H9 (cell line): ENCODE results near the gene BMERB1. TPM values are rescaled to one million over a fixed set of nuclear protein-coding genes. Genes with fewer than 3 reads are reported as not detected.
A peak's percentile ranks its signal among the peaks of the same experiment; 100 is the strongest.
"Not testable (repeated sequence)": the region's sequence is repeated elsewhere in the genome, so short reads cannot be mapped to it uniquely, and the experiment has no call there.

Experiments
- DNase-seq: peaks from one replicate; pipeline ENCODE4 v3.0.0-alpha.2; 2017
- H2AFZ ChIP-seq: one replicate; pipeline ENCODE4 v1.6.1; 2013; ENCODE audit warnings: mild to moderate bottlenecking, low read length, control low read depth, moderate library complexity
- H2AK5ac ChIP-seq: 2 replicates; pipeline ENCODE4 v1.6.1; 2013; ENCODE audit warnings: low read length, control low read depth, mixed read lengths; ENCODE audit not compliant: insufficient read length
- H2BK120ac ChIP-seq: one replicate; pipeline ENCODE4 v1.6.1; 2013; ENCODE audit warnings: low read depth, mild to moderate bottlenecking, low read length, control low read depth, inconsistent platforms; ENCODE audit not compliant: poor library complexity, severe bottlenecking
- H2BK12ac ChIP-seq: 2 replicates; pipeline ENCODE4 v1.6.1; 2013; ENCODE audit warnings: low read length, control low read depth, mixed read lengths, low read depth; ENCODE audit not compliant: insufficient read length
- H2BK15ac ChIP-seq: 2 replicates; pipeline ENCODE4 v1.6.1; 2013; ENCODE audit warnings: low read depth, low read length, control low read depth
- H2BK20ac ChIP-seq: one replicate; pipeline ENCODE4 v1.6.1; 2013; ENCODE audit warnings: low read depth, mild to moderate bottlenecking, low read length, control low read depth, inconsistent platforms; ENCODE audit not compliant: poor library complexity, severe bottlenecking
- H2BK5ac ChIP-seq: 2 replicates; pipeline ENCODE4 v1.6.1; 2013; ENCODE audit warnings: low read length, control low read depth, mixed read lengths; ENCODE audit not compliant: insufficient read length
- H3K14ac ChIP-seq: 2 replicates; pipeline ENCODE4 v1.6.1; 2013; ENCODE audit warnings: low read length, control low read depth; ENCODE audit not compliant: insufficient read depth
- H3K18ac ChIP-seq: 2 replicates; pipeline ENCODE4 v1.6.1; 2013; ENCODE audit warnings: low read depth, mild to moderate bottlenecking, mixed read lengths, low read length, control low read depth; ENCODE audit not compliant: insufficient read length
- H3K23ac ChIP-seq: 2 replicates; pipeline ENCODE4 v1.6.1; 2013; ENCODE audit warnings: low read length, control low read depth, mixed read lengths, low read depth; ENCODE audit not compliant: insufficient read length
- H3K23me2 ChIP-seq: 2 replicates; pipeline ENCODE4 v1.6.1; 2013; ENCODE audit warnings: low read depth, mild to moderate bottlenecking, mixed read lengths, low read length, control low read depth; ENCODE audit not compliant: insufficient read length, poor library complexity, severe bottlenecking
- H3K27ac ChIP-seq: 2 replicates; pipeline ENCODE4 v1.5.1; 2013; ENCODE audit warnings: low read length, control low read depth, mixed read lengths, low read depth; ENCODE audit not compliant: insufficient read length
- H3K27me3 ChIP-seq: 2 replicates; pipeline ENCODE4 v1.6.1; 2013; ENCODE audit warnings: low read length, control low read depth, inconsistent platforms; ENCODE audit not compliant: insufficient read depth
- H3K4ac ChIP-seq: 2 replicates; pipeline ENCODE4 v1.6.1; 2013; ENCODE audit warnings: low read depth, mild to moderate bottlenecking, control low read depth, inconsistent platforms, low read length, moderate library complexity
- H3K4me1 ChIP-seq: 2 replicates; pipeline ENCODE4 v1.6.1; 2013; ENCODE audit warnings: low read length, control low read depth, inconsistent platforms; ENCODE audit not compliant: insufficient read depth
- H3K4me2 ChIP-seq: 2 replicates; pipeline ENCODE4 v1.6.1; 2013; ENCODE audit warnings: low read length, control low read depth, mixed read lengths; ENCODE audit not compliant: insufficient read length, insufficient read depth
- H3K56ac ChIP-seq: 2 replicates; pipeline ENCODE4 v1.6.1; 2013; ENCODE audit warnings: low read depth, mild to moderate bottlenecking, mixed read lengths, low read length, control low read depth; ENCODE audit not compliant: insufficient read length
- H3K79me1 ChIP-seq: 2 replicates; pipeline ENCODE4 v1.6.1; 2013; ENCODE audit warnings: low read depth, mild to moderate bottlenecking, moderate library complexity, low read length, control low read depth, inconsistent platforms; ENCODE audit not compliant: insufficient read depth, poor library complexity, severe bottlenecking
- H3K79me2 ChIP-seq: 2 replicates; pipeline ENCODE4 v1.6.1; 2013; ENCODE audit warnings: low read length, control low read depth, inconsistent platforms; ENCODE audit not compliant: insufficient read depth
- H3K9ac ChIP-seq: 2 replicates; pipeline ENCODE4 v1.6.1; 2013; ENCODE audit warnings: low read length, control low read depth, mixed read lengths; ENCODE audit not compliant: insufficient read length; ENCODE audit errors: extremely low read depth
- H3K9me3 ChIP-seq: one replicate; pipeline ENCODE4 v1.6.1; 2013; ENCODE audit warnings: low read depth, low read length, inconsistent platforms; ENCODE audit not compliant: control insufficient read depth
- H3T11ph ChIP-seq: one replicate; pipeline ENCODE4 v1.6.1; 2013; ENCODE audit warnings: mild to moderate bottlenecking, low read length, control low read depth, inconsistent platforms
- H4K20me1 ChIP-seq: one replicate; pipeline ENCODE4 v1.6.1; 2013; ENCODE audit not compliant: control insufficient read depth, insufficient read length, insufficient read depth
- H4K5ac ChIP-seq: 2 replicates; pipeline ENCODE4 v1.6.1; 2013; ENCODE audit warnings: low read depth, mild to moderate bottlenecking, mixed read lengths, low read length, control low read depth; ENCODE audit not compliant: insufficient read length
- H4K8ac ChIP-seq: replicated peaks from 2 replicates; pipeline ENCODE4 v1.6.1; 2013; ENCODE audit warnings: low read length, control low read depth, mixed read lengths, low read depth; ENCODE audit not compliant: insufficient read length
- H4K91ac ChIP-seq: 2 replicates; pipeline ENCODE4 v1.6.1; 2013; ENCODE audit warnings: low read depth, mild to moderate bottlenecking, moderate library complexity, mixed read lengths, low read length, control low read depth; ENCODE audit not compliant: insufficient read length
- H3K27ac Mint-ChIP-seq, 3 experiments: 2 replicates in 2 of 3; 3 replicates in 1 of 3; pipeline ENCODE4 v1.8.0; 2020 to 2021; ENCODE audit warnings: mixed read lengths in 3 of 3, mild to moderate bottlenecking in 1 of 3, moderate library complexity in 1 of 3
- H3K27me3 Mint-ChIP-seq: 2 replicates; pipeline ENCODE4 v1.8.0; 2021; ENCODE audit warnings: low read depth, mild to moderate bottlenecking, moderate library complexity, mixed read lengths
- H3K36me3 Mint-ChIP-seq, 3 experiments: 2 replicates in 2 of 3; 3 replicates in 1 of 3; pipeline ENCODE4 v1.8.0; 2020 to 2021; ENCODE audit warnings: low read depth in 3 of 3, mixed read lengths in 3 of 3; ENCODE audit not compliant: insufficient read depth in 1 of 3
- H3K4me1 Mint-ChIP-seq, 2 experiments: 2 replicates each; pipeline ENCODE4 v1.8.0; 2020; ENCODE audit warnings: mixed read lengths in 2 of 2
- H3K4me3 Mint-ChIP-seq, 2 experiments: 2 replicates in 1 of 2; 3 replicates in 1 of 2; pipeline ENCODE4 v1.8.0; 2020 to 2021; ENCODE audit warnings: mild to moderate bottlenecking in 2 of 2, mixed read lengths in 2 of 2, moderate library complexity in 1 of 2
- H3K9me3 Mint-ChIP-seq, 2 experiments: 2 replicates in 1 of 2; 3 replicates in 1 of 2; pipeline ENCODE4 v1.8.0; 2020; ENCODE audit warnings: mild to moderate bottlenecking in 2 of 2, mixed read lengths in 2 of 2, moderate library complexity in 1 of 2
- CTCF ChIP-seq: fragments of 200-600 bp; sonication (generic); conservative IDR thresholded peaks from 3 replicates; pipeline ENCODE4 v1.8.0; 2021; ENCODE audit warnings: antibody characterized with exemption, mild to moderate bottlenecking
- WGBS: extraction: QIAGEN DNeasy Blood & Tissue Kit; methylation state at CpG from one replicate; pipeline ENCODE4 v1.1.7; 2013; ENCODE audit warnings: missing lambda C conversion rate, low lambda C conversion rate, mixed read lengths; ENCODE audit not compliant: insufficient read length; ENCODE audit errors: extremely low coverage; 5-methylcytosine and 5-hydroxymethylcytosine counted together
- total RNA-seq: library from RNA; stranded (reverse); gene quantifications from 2 replicates; pipeline ENCODE4 v1.2.1, GENCODE V29; 2021

Gene BMERB1
- total RNA-seq, 1 experiment from 2014 or later, result 19.5 TPM

GRCh38 chr16:15399317-15399716 is 35.1 kb upstream of the BMERB1 start:
- H2BK5ac ChIP-seq, result no peak overlapping the region
- no peak overlapping the region for H3T11ph ChIP-seq
- peak overlapping the region in 2 of 3 experiments; percentile 85 to 89; a peak in 3 of 7 replicates for H3K27ac Mint-ChIP-seq
- H3K14ac ChIP-seq, result no peak overlapping the region
- peaks cover 8% of the 10 kb centered on the region; the same call in 1 of the 2 replicates for H3K4me1 ChIP-seq
- H2AK5ac ChIP-seq, result no peak overlapping the region
- H3K9me3 ChIP-seq, result no peaks in the 10 kb centered on the region
- H3K4me1 Mint-ChIP-seq, result peaks cover 31 to 44% of the 10 kb centered on the region in 2 experiments
- H3K4me3 Mint-ChIP-seq, result no peak overlapping the region
- H3K79me2 ChIP-seq, result no peaks in the 10 kb centered on the region
- H3K27me3 ChIP-seq, result no peaks in the 10 kb centered on the region
- H3K23ac ChIP-seq, result no peak overlapping the region
- no peak overlapping the region for H3K4me2 ChIP-seq
- H4K20me1 ChIP-seq, result no peaks in the 10 kb centered on the region
- H2BK15ac ChIP-seq, result no peak overlapping the region
- no peak overlapping the region for H3K18ac ChIP-seq
- no peak for TF ChIP-seq CTCF
- no peak overlapping the region for H2BK20ac ChIP-seq
- H3K9me3 Mint-ChIP-seq, result peaks cover 0 to 3% of the 10 kb centered on the region in 2 experiments; a peak in 1 of 5 replicates
- no peak overlapping the region for H2AFZ ChIP-seq
- peaks cover 0 to 5% (median 0%) of the 10 kb centered on the region in 3 experiments; a peak in 1 of 7 replicates for H3K36me3 Mint-ChIP-seq
- no peak overlapping the region for H3K56ac ChIP-seq
- no peak overlapping the region for H3K4ac ChIP-seq
- H4K5ac ChIP-seq, result no peak overlapping the region
- H2BK120ac ChIP-seq, result no peak overlapping the region
- H3K9ac ChIP-seq, result no peak overlapping the region
- no peaks in the 10 kb centered on the region for H3K79me1 ChIP-seq
- WGBS, result no CpG with 5 or more reads among the region's 3 CpGs
- H4K8ac ChIP-seq, result no peak overlapping the region
- H2BK12ac ChIP-seq, result no peak overlapping the region
- peaks cover 7% of the 10 kb centered on the region for H3K27me3 Mint-ChIP-seq
- H3K27ac ChIP-seq, result no peak overlapping the region
- DNase-seq, result no peak
- no peak overlapping the region for H4K91ac ChIP-seq
- peaks cover 2% of the 10 kb centered on the region for H3K23me2 ChIP-seq

GRCh38 chr16:15400314-15400713 is 34.1 kb upstream of the BMERB1 start:
- H3K9me3 Mint-ChIP-seq, H3K18ac ChIP-seq, H3K23ac ChIP-seq, H3K4me3 Mint-ChIP-seq, H2BK20ac ChIP-seq, H3K9me3 ChIP-seq, DNase-seq, H3K14ac ChIP-seq, H4K8ac ChIP-seq, H3K27ac ChIP-seq, H3K36me3 Mint-ChIP-seq, H3K9ac ChIP-seq, H3K23me2 ChIP-seq, H3K79me1 ChIP-seq, H3K27me3 ChIP-seq, H3K4ac ChIP-seq, H2BK120ac ChIP-seq, H4K5ac ChIP-seq, H2BK12ac ChIP-seq, H3T11ph ChIP-seq, H2BK5ac ChIP-seq, H3K79me2 ChIP-seq, H4K91ac ChIP-seq, H2AFZ ChIP-seq, H3K4me1 ChIP-seq, H3K4me2 ChIP-seq, H2BK15ac ChIP-seq, H3K27me3 Mint-ChIP-seq, H4K20me1 ChIP-seq, H2AK5ac ChIP-seq, H3K56ac ChIP-seq: not testable (repeated sequence)
- Mint-ChIP-seq H3K4me1 (peaks cover 36 to 49% of the 10 kb centered on the region in 2 experiments), H3K27ac (peak overlapping the region in 1 of 3 experiments; percentile 31; a peak in 2 of 7 replicates)
- no CpG with 5 or more reads among the region's 6 CpGs for WGBS
